Thyroid gland (tissue), 4 donors: Measurements from ENCODE around the gene CASP8. TPM values are rescaled to one million over a fixed set of nuclear protein-coding genes. Genes with fewer than 3 reads are reported as not detected.

ENCODE experiments used
- DNase-seq, 2 donors: peaks; one replicate each; pipeline ENCODE4 v3.0.0-alpha.2; 2019
- H3K27ac ChIP-seq, 3 donors: fragments of 200-600 bp; sonication (generic); 1 replicate in 2 of 3; 2 replicates in 1 of 3; pipeline ENCODE4 v1.5.1; 2016 to 2019; ENCODE audit warnings: mild to moderate bottlenecking in 1 of 3, moderate library complexity in 1 of 3
- H3K27me3 ChIP-seq: fragments of 200-600 bp; sonication (generic); one replicate; pipeline ENCODE4 v1.5.1; 2019
- H3K36me3 ChIP-seq, 2 donors: fragments of 200-600 bp; sonication (generic); one replicate each; pipeline ENCODE4 v1.5.1; 2016 to 2019
- H3K4me1 ChIP-seq, 2 donors: fragments of 200-600 bp; sonication (generic); one replicate each; pipeline ENCODE4 v1.5.1; 2017 to 2019
- H3K4me3 ChIP-seq, 3 donors: fragments of 200-600 bp; sonication (generic); replicated peaks in 1 of 3; 1 replicate in 2 of 3; 2 replicates in 1 of 3; pipeline ENCODE4 v1.5.1; 2016; ENCODE audit warnings: mild to moderate bottlenecking in 1 of 3
- H3K9me3 ChIP-seq: fragments of 200-600 bp; sonication (generic); one replicate; pipeline ENCODE4 v1.5.1; 2017
- POLR2A ChIP-seq, 2 donors: fragments of 450-650 bp; IDR thresholded peaks; one replicate each; pipeline ENCODE4 v1.6.1; 2017; ENCODE audit warnings: antibody characterized with exemption in 2 of 2, mild to moderate bottlenecking in 2 of 2, moderate library complexity in 1 of 2
- WGBS, 2 donors: methylation state at CpG; one replicate each; pipeline ENCODE4 v1.1.5; 2017; 5-methylcytosine and 5-hydroxymethylcytosine counted together
- intact Hi-C: fragments of 100-400 bp; cut with DNase I; formaldehyde crosslinking; loops from one replicate; pipeline ENCODE4 v1.15.1; 2023
- small RNA-seq: library from RNA; depleted of rRNA; stranded (forward); fragments of <200 nt; gene quantifications from one replicate; pipeline ENCODE3, GENCODE V24; 2016
- total RNA-seq, 4 donors: library from RNA; depleted of rRNA; stranded (reverse); fragments of >200 nt; gene quantifications; one replicate each; pipeline ENCODE4 v1.2.3, GENCODE V29; 2016
- TF ChIP-seq, protein P1 (sequence below), 6 experiments: fragments of 200-600 bp in 3 of 6; fragments of 450-650 bp in 3 of 6; sonication (generic) in 3 of 6; IDR thresholded peaks; one replicate each; pipeline ENCODE4 v1.5.1; 2016 to 2019; ENCODE audit warnings: antibody characterized with exemption in 6 of 6, mild to moderate bottlenecking in 2 of 6, inconsistent platforms in 1 of 6, moderate library complexity in 1 of 6

CASP8 gene
- total RNA-seq, 4 donors from 2014 or later: 8.7 to 14.1 (median 9.6) TPM

DNA sequence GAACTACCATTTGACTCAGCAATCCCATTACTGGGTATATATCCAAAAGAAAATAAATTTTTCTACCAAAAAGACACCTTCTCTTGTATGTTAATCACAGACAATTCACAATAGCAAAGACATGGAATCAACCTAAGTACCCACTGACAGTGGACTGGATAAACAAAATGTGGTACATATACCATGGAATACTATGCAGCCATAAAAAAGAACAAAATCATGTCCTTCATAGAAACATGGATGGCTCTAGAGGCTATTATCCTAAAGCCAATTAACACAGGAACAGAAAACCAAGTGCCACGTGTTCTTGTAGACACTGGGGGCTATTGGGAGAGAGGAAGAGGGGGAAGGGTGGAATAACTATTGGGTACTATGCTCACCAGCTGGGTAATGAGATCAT lies 69.1 kb downstream of the CASP8 start:
- no peak overlapping the region for H3K27ac ChIP-seq
- WGBS, 2 donors: 53 to 73% methylated on average over 1 of the region's 1 CpG
- no peak overlapping the region for H3K4me3 ChIP-seq
- DNase-seq: no peak
- H3K27me3 ChIP-seq: no peaks in the 10 kb centered on the region
- H3K36me3 ChIP-seq: no peaks in the 10 kb centered on the region
- no peaks in the 10 kb centered on the region for H3K4me1 ChIP-seq
- H3K9me3 ChIP-seq: no peaks in the 10 kb centered on the region
- no peak for TF ChIP-seq POLR2A (IDR thresholded peaks at IDR 0.05)
- TF ChIP-seq, protein P1, sequence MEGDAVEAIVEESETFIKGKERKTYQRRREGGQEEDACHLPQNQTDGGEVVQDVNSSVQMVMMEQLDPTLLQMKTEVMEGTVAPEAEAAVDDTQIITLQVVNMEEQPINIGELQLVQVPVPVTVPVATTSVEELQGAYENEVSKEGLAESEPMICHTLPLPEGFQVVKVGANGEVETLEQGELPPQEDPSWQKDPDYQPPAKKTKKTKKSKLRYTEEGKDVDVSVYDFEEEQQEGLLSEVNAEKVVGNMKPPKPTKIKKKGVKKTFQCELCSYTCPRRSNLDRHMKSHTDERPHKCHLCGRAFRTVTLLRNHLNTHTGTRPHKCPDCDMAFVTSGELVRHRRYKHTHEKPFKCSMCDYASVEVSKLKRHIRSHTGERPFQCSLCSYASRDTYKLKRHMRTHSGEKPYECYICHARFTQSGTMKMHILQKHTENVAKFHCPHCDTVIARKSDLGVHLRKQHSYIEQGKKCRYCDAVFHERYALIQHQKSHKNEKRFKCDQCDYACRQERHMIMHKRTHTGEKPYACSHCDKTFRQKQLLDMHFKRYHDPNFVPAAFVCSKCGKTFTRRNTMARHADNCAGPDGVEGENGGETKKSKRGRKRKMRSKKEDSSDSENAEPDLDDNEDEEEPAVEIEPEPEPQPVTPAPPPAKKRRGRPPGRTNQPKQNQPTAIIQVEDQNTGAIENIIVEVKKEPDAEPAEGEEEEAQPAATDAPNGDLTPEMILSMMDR (IDR thresholded peaks at IDR 0.05): no peak
- intact Hi-C loops: no loop called here

Small RNAs within 50 kb of the gene (small RNA-seq; reads per million reads assigned to genes)
- not detected for gene MTND4LP13

Other genes with a start within 250 kb of the CASP8 start
- 10 to 100 TPM; 19.8 to 32.0 (median 26.0) TPM for gene HYCC2, start 188.9 kb upstream of the CASP8 start, total RNA-seq
- 10 to 100 TPM; 42.4 to 95.2 (median 86.5) TPM for gene NDUFB3, start 188.5 kb upstream of the CASP8 start, total RNA-seq
- 100 to 1,000 TPM; 157 to 492 (median 249) TPM for gene CFLAR, start 144.4 kb upstream of the CASP8 start, total RNA-seq
- 10 to 100 TPM; 12.4 to 23.0 (median 20.0) TPM for gene CASP10, start 77.4 kb upstream of the CASP8 start, total RNA-seq
- 1 to 10 TPM; 2.3 to 5.0 (median 3.4) TPM for gene FLACC1, start 96.8 kb downstream of the CASP8 start, total RNA-seq
- gene TRAK2, start 190.9 kb downstream of the CASP8 start, total RNA-seq: 10 to 100 TPM; 71.7 to 89.6 (median 79.7) TPM
- 10 to 100 TPM; 25.6 to 41.9 (median 31.4) TPM for gene STRADB, start 191.2 kb downstream of the CASP8 start, total RNA-seq